GM12874 (cell line): ENCODE data around the gene RTBDN.

Experiments
- TF ChIP-seq, protein P1 (sequence below): IDR thresholded peaks from 2 replicates; pipeline ENCODE4 v1.5.1; 2011; ENCODE audit warnings: low read depth, mild to moderate bottlenecking, control low read depth, low read length, moderate library complexity; ENCODE audit not compliant: insufficient read depth

RTBDN gene

DNA sequence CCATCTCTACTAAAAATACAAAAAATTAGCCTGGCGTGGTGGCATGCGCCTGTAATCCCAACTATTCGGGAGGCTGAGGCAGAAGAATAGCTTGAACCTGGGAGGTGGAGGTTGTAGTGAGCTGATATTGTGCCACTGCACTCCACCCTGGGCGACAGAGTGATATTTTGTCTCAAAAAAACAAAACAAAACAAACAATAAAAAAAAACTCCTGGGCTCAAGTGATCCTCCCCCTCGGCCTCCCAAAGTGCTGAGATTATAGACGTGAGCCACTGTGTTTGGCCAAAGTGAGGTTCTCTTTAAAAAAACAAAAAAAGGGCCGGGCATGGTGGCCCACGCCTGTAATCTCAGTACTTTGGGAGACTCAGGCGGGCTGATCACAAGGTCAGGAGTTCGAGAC is 46.9 kb downstream of the RTBDN start:
- TF ChIP-seq, protein P1, sequence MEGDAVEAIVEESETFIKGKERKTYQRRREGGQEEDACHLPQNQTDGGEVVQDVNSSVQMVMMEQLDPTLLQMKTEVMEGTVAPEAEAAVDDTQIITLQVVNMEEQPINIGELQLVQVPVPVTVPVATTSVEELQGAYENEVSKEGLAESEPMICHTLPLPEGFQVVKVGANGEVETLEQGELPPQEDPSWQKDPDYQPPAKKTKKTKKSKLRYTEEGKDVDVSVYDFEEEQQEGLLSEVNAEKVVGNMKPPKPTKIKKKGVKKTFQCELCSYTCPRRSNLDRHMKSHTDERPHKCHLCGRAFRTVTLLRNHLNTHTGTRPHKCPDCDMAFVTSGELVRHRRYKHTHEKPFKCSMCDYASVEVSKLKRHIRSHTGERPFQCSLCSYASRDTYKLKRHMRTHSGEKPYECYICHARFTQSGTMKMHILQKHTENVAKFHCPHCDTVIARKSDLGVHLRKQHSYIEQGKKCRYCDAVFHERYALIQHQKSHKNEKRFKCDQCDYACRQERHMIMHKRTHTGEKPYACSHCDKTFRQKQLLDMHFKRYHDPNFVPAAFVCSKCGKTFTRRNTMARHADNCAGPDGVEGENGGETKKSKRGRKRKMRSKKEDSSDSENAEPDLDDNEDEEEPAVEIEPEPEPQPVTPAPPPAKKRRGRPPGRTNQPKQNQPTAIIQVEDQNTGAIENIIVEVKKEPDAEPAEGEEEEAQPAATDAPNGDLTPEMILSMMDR, result no peak

DNA sequence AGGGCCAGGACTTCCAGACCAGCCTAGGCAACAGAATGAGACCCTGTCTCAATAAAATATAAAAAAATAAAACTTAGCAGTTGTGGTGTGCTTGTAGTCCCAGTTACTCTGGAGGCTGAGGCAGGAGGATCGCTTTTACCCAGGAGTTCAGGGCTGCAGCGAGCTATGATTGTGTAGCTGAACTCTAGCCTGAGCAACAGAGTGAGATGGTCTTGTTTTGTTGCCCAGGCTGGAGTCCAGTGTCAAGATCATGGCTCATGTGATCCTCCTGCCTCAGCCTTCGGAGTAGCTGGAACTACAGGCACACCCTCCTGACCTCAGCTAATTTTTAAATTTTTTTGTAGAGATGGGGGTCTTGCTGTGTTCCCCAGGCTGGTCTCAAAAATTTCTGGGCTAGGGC is 47.4 kb downstream of the RTBDN start:
- TF ChIP-seq, protein P1, result no peak

DNA sequence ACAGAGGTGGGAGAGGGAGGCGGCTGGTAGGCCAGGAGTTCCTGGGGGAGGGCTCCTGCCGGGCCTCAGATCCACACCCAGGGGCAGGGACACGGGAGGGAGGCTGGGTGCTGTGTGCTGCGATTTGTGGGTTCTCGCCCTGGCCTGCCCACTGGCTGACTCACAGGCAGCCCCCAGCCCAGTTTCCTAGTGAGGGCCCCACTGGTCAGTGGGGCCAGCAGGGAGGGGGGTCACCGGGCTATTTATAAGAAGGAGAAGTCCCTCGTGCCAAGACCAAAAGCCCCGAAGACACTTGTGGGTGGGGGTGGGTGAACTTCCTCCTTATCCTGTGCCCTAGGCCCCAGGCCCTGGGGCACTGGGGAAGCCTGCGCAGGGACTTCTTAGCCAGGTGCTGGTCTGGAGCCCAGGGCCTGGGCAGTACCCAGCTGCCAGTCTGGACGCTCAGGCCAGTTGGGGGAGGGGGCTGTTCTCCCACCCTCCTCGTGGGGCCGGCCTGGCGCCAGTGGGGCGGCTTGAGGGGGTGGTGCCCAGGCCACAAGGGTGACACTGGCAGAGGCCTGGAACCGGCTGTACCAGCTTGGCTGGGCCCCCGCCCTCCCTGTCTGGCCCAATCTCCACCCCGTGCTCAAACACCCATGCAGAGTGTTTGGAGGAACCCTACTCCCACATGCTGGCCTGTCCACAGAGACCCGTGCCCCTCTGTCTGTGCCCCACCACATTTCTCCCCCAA is 48.1 kb downstream of the RTBDN start:
- TF ChIP-seq, protein P1, result no peak

DNA sequence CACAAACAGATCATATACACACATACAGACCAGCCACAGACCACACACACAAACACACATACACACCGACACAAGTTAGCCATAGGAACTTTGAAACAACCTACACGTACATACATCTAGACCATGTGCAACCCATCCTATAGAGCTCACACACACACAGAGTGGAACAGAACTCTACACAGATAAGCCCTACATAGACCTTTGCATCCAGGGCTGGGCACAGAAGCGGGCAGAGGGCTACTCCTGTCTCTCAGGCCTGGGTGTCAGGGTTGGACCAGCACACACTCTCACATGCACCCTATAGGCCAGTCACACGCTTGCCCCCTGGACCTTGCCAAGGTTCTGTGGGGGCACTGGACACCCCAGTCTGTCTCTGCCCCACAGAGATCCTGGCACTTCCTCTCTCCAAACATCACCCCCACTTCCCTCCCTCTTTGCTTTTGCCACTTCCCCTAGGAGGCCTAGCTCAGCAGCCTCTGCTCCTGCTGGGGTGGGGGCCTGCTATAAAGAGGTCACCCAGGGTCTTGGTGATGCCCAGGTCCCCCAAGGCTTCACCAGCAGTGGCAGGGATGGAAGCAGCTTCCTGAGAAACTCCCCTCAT is 48.8 kb downstream of the RTBDN start:
- TF ChIP-seq, protein P1, result no peak

DNA sequence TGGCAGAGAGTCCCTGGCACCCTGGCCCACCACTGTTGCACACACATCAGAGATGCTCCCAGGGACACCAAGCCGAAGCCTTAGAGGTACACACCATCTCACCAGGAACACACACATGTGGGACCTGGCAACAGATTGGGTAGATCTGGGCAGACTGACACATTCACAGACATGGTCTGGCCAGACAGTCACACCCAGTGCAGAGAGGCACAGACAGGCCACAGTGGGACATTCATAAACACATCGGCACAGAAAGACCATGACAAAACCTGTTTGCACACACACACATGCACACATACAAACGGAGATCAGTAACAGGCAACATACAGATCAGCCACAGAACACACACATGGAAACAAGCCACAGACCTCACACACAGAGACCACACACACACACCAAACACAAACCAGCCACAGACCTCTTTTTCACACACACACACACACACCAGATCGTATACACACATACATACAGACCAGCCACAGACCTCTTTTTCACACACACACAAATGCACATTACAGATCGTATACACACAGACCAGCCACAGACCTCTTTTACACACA is 49.4 kb downstream of the RTBDN start:
- TF ChIP-seq, protein P1, result no peak

DNA sequence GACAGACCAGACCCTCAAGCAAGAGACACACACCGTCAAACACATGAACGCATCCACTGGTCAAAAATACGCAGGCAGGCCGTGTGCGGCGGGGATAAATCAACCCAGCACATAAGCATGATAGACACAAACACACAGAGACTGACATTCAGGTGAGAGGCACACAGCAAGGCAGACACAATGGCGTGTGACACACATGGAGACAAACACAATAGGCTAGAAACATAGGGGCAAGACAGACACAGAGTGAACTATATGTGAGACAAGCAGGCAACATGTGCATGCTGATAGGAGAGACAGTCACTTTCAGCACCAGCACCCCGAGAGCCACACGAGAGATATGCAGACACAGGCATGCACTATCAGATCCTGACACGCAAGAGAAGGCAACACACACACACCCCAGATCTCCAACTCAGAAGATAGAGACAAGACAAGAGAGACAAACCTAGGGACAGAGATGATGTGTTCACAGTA is 49.9 kb downstream of the RTBDN start:
- TF ChIP-seq, protein P1, result no peak

DNA sequence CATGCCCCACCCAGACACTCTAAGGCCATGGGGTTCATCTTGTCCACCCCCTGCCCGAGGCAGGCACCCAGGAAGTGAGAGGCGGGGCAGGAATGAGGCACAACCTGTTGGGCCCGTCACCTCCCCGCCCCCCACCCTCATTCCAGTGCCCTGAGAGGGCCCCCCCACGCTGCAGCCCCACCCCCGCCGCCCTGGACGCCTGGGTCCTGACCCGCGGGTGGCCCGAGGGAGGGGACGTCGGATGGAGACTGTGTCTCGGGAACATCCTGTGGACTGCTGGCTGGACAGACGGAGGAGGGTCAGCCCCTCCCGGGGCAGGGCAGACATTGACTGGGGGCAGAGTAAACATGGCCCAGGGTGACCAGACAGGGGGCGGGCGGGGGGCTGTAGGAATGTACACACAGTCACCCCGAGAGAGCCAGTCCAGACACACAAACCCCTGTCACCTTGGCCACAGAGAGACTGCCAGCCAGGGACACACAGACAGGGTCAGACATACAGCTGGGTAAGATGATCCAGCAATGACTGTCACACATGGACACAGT is 50.5 kb downstream of the RTBDN start:
- TF ChIP-seq, protein P1, result no peak
